Adrenal gland (tissue), 5 donors: ENCODE results near the gene SAPCD1.

Experiments used
- CTCF ChIP-seq, 6 experiments: fragments of 450-650 bp in 4 of 6; fragments of 200-600 bp in 2 of 6; sonication (generic) in 1 of 6; IDR thresholded peaks; 1 replicate in 5 of 6; 2 replicates in 1 of 6; pipeline versions ENCODE4 v1.5.1 to v1.8.0; 2016 to 2021; ENCODE audit warnings: antibody characterized with exemption in 6 of 6, mild to moderate bottlenecking in 2 of 6, moderate library complexity in 1 of 6
- POLR2A ChIP-seq, 2 donors: fragments of 450-650 bp; IDR thresholded peaks; one replicate each; pipeline ENCODE4 v1.6.1; 2017; ENCODE audit warnings: antibody characterized with exemption in 2 of 2, mild to moderate bottlenecking in 2 of 2, moderate library complexity in 1 of 2
- donor health status: DM: no; HTN: no; CAD: no.

- no peak for TF ChIP-seq CTCF (IDR thresholded peaks at IDR 0.05)
- no peak for TF ChIP-seq POLR2A (IDR thresholded peaks at IDR 0.05)
These were observed 38.3 kb upstream of the SAPCD1 start for GRCh38 chr6:31723980-31724691.
